Measurements from ENCODE around the gene CFAP77. TPM values are rescaled to one million over a fixed set of nuclear protein-coding genes. Genes with fewer than 3 reads are reported as not detected.
A peak's percentile ranks its signal among the peaks of the same experiment; 100 is the strongest.

Gene CFAP77
- total and polyA plus RNA-seq, 2 of the 8 experiments (the other 6 are each of a cell fraction or from before 2014, with no cell fraction given) = 0.63 to 0.97 TPM

DNA sequence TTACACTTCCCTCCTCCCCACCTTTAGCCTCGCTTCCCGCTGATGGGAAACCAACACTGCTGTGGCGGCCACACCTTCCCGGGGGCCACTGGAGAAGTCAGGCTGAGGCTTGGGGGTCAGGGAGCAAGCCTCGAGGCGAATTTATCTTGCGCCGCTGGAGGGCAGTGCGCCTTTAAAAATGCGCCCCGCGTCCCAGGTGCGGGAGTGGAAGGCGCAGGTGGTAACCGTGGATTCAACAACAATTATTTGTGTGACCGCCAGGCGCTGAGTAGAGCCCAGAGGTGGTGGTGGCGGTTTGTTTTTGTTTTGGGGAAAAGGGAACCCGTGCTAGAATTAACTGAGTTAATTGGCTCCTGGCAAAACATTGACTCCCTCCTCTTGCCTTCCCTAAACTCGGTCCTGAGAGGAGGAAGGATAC is 1.1 kb downstream of the CFAP77 start (continued):
- TF ChIP-seq SAP30 (IDR thresholded peaks at IDR 0.05; ENCODE audit: insufficient read depth, insufficient replicate concordance, low read length) (peak; percentile 25), YY1 (IDR thresholded peaks at IDR 0.05; ENCODE audit: low read depth, low read length) (no peak), JUND (IDR thresholded peaks at IDR 0.05; ENCODE audit: low read length) (no peak), POLR2A (IDR thresholded peaks at IDR 0.05; ENCODE audit: control extremely low read depth in 1 of 2, low read depth in 2 of 2, low read length in 2 of 2) (no peak), RNF2 (IDR thresholded peaks at IDR 0.05; ENCODE audit: borderline replicate concordance, low read depth, low read length, missing control alignments, poor library complexity, severe bottlenecking) (no peak), RBBP5 (IDR thresholded peaks at IDR 0.05; ENCODE audit: borderline replicate concordance, low read depth, low read length) (no peak), PHF8 (conservative IDR thresholded peaks at IDR 0.05; ENCODE audit: low read depth, low read length) (no peak), ASH2L (IDR thresholded peaks at IDR 0.05; ENCODE audit: low read length) (no peak), KDM5A (IDR thresholded peaks at IDR 0.05; ENCODE audit: low read length) (no peak), SP1 (IDR thresholded peaks at IDR 0.05; ENCODE audit: low read depth, low read length) (0 out of 2 replicates have a peak, but pooled peaks have one; percentile 5), HDAC6 (IDR thresholded peaks at IDR 0.05; ENCODE audit: low read depth, low read length) (no peak), MAFK (IDR thresholded peaks at IDR 0.05; ENCODE audit: low read depth, low read length) (no peak)

Data from H1 (cell line).